Activated CD4-positive, alpha-beta T cell treated with anti-CD3 and anti-CD28 coated beads, Interleukin-2, Interleukin-4, amounts not matched to agents 100 ng/mL and 50 ng/mL, durations not matched to agents 16 hours and 8 hours (primary cell): ENCODE measurements around the gene GRK3.
A peak's percentile ranks its signal among the peaks of the same experiment; 100 is the strongest.
"Not testable (repeated sequence)": the region's sequence is repeated elsewhere in the genome, so short reads cannot be mapped to it uniquely, and the experiment has no call there.

Source experiments
- DNase-seq: peaks from one replicate; pipeline ENCODE4 v3.0.0-alpha.2; 2020; ENCODE audit warnings: low spot score

GRK3 gene

DNA sequence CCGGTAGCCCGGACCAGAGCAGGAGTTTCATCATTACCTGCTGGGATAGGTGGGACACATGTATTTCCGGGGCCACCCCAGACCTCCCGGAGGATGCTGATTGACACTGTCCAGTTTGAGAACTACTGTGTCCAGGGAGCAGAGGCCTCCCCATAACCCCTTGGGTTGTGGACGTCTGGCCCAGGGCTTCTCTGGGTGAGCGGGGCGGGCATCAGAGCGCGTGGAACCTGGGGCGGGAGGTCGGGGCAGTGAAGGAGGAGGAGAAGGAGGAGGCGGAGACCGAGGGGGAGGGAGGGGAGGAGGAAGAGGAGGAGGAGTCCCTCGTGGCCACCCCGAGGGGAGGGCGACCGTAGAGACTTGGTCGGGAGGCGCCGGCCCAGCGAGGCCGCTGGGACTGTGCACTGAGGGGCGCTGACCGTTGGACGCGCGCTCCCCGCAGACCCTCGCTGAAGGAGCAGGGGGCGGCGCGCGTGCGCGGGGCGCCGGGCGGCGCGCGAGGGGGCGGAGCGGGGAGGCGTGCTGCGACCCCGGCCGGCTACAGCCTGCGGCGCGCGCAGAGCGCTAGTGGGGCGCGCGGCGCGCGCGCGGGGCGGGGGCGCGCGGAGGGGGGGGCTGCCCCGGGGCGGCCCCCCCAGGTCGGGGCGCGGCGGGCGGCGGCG, at the start of gene GRK3:
Gene GRK3, plus strand, starts transcription at position 356 of the 659 bp plus-strand sequence. CDS start 366 bp downstream, outside the sequence.
- peak; percentile 73 for DNase-seq

DNA sequence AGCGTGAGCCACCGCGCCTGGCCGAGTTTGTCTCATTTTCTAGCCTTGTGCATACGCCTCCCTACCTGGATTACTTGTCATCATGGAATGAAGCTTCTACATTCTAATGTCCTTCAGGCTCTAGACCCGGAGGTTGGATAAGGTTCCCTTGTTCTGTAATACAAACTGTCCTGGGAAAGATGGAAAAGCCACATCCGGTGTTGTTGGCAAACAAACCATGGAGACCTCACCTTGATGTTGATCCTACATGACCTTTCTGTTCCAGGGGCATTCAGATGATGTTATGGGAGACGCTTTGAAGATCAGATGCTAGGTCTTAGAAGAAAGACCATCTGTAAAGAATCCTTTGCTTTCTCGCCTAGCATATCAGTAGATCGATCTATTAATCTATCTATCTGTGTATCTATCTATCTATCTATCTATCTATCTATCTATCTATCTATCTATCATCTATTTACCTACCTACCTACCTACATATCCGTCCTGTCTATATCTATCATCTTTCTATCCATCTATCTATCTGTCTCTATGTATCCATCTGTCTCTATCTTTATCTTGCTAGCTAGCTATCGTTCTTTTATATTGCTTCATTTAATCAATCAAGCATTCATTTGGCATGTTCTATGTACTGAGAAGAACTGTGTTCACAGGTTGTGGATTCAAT, 46.3 kb upstream of the GRK3 start:
- no peak for DNase-seq

DNA sequence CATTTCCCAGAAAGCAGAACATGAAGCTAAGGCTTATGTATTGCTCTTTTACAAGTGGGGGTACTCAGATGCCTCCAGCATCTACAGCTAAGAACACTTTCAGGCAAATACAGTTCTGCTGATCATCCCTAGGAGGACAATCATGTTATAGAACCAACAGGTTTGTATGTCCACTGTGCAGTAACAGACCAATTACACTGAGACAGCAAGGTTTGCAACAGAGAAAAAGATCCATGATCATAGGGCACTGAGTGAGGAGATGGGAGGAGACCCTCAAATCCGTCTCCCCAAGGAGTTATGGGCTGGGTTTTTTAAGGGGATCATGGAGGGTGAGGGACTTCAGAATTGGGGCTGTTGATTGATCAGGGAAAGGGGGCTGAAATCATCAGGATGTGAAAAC, 39.1 kb upstream of the GRK3 start:
- no peak for DNase-seq

DNA sequence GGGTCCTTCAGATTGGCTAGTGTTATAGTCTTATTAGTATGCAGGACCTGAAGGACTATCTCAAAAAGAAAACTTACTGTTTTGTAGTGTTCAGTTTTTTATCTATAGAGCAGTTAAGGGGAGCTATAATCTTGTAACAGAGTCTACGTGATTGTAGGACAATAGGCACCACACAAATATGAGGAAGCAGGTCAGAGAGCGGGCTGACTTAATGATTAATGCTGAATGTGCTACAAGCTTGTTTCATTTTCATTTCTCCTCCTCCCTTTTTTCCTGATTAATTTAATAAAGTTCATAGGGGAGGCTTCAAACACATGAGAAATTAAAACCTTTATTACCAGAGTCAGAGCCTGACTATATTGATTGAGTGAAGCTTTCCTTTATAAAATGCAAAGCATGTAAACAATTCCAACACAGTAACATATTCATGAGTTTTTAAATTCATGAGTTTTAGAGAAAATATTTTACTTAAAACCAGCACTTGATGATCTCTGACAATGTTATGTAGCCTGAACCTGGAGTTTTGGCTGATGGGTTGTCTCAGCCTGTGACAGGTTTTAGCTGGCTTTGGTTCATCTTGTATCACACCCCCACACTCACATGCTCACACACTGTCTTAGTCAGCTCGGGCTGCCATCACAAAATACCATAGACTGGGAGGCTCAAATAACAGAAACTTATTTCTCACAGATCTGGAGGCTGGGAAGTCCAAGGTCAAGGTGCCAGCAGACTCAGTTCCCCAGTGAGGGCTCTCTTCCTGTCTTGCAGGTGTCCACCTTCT, 38.5 kb upstream of the GRK3 start:
- DNase-seq, result not testable (repeated sequence)

DNA sequence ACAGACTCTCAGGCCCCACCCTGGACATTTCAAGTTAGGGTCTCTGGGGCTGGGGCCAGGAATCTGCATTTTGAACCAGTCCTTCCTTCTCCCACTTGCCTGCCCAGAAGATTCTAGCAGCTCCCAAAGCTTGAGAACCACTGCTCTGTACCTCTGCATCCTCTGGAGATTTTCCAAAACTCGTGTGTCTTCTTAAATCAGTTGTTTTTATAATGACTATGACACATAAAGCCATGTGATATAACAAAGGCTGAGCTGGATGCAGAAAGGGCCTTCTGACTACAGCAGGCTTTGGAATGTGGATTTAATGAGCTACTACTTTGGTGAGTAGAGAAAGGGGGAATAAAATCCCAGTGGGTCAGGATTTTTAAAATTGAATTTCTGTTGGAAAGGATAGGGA, 37.5 kb upstream of the GRK3 start:
- DNase-seq, result not testable (repeated sequence)

DNA sequence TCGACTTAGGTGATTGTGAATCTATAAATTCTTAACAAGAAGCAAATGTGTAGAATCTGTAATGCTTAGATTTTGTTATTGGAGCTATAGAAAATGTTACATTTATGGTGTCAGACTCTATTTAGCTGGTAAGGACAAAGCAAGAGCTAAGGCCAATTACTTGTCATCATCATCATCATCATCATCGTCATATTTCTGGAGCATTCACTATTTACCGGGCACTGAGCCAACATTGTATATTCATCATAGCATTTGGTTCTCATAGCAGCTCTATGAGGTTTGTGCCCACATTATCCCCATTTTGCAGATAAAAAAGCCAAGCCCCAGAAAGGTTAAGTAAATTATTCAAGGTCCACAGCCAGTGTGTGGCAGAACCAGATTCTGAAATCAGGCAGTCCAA, 36.4 kb upstream of the GRK3 start:
- not testable (repeated sequence) for DNase-seq

DNA sequence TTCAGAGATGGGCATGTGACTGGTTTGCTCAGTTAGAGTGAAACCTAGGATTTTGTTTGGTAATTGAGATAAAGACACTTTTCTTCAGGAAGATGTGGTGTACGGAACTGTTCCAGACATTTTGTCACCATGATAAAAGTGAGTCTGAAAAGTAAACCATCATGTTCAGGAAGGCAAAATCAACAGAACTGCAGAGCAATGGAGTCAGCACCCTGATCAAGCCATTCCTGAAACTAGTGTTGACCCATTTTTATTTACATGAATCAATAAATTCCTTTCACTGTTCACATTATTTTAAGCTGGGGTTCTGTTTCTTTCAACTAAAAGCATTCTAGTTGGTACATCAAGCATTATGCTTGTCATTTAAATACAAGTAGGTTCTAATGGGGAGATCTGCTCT, 35.4 kb upstream of the GRK3 start:
- DNase-seq, result not testable (repeated sequence)

DNA sequence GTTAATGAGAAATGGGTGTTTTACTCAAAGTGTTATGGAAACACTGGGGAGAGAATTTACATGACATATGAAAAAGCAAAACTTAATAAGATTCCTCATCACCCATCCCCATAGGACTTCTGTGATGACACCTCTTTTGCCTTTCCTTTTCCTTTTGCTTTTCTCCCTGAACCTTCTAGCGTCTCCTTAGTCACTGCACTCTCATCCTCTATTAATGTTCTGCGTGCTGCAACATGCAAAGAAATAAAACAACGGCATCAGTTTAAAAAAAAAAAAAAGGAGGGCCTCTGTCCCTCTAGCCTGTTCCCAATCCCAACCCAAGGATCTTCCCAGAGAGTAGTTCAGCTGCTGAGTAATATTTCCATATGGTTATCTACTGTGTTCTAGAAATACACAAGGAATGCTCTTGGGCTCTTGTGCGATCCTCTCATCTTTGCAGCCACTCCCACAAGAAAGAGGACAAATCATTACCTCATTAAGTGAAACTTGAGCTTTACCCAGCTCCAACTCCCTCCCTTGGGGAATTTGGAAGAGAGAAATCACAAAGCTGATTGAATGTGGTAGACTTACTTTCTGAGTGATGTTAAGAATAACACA, 34.8 kb upstream of the GRK3 start:
- not testable (repeated sequence) for DNase-seq

DNA sequence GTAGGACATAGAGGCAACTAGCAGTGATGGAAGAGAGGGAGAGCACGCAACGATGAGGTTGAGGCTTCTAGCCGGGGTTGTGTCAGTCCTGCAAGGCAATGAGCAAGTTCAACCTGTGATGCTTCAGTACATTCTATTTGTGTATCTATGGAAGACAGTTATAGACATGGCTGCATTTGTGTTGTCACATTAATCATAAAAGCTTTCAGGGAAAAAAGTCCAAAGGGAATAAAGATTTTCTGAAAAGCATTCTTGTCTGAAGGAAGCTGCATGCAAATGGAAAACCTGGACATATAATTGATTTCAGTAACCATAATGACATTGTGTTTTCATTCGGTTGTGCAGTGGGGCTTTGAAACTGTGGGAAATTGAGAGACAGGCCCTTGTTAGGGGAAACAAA, 32.8 kb upstream of the GRK3 start:
- not testable (repeated sequence) for DNase-seq

DNA sequence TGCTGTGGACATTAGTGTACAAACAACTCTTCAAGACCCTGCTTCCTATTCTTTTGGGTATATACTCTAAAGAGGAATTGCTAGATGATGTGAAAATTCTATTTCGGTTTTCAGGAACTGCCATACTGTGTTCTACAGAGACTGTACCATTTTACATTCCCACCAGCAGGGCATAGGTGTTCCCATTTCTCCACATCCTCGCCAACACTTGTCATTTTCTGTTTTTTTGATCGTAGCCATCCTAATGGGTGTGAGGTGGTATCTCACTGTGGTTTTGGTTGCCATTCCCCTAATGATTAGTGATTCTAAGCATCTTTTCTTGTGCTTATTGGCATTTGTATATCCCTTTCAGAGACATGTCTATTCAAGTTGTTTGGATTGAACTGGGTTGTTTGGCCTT, 29.8 kb upstream of the GRK3 start:
- no peak for DNase-seq

DNA sequence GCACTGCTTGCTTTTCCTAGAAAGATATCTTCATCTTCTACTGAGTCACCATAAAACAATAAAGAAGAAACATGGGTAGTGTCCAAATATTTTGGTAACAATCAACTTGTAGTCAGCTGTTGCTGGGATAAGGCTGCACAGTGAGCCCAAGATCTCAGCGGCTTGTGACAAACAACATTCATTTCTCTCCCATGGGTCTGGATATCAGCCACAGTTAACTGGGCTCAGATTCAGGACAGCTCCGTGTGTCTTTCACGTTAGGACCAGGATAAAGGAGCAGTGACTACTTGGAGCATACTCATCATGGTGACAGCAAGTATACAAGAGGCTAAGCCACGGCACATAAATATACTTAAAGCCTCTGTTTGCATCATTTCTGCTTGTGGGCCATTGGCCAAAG, 27.9 kb upstream of the GRK3 start:
- no peak for DNase-seq

DNA sequence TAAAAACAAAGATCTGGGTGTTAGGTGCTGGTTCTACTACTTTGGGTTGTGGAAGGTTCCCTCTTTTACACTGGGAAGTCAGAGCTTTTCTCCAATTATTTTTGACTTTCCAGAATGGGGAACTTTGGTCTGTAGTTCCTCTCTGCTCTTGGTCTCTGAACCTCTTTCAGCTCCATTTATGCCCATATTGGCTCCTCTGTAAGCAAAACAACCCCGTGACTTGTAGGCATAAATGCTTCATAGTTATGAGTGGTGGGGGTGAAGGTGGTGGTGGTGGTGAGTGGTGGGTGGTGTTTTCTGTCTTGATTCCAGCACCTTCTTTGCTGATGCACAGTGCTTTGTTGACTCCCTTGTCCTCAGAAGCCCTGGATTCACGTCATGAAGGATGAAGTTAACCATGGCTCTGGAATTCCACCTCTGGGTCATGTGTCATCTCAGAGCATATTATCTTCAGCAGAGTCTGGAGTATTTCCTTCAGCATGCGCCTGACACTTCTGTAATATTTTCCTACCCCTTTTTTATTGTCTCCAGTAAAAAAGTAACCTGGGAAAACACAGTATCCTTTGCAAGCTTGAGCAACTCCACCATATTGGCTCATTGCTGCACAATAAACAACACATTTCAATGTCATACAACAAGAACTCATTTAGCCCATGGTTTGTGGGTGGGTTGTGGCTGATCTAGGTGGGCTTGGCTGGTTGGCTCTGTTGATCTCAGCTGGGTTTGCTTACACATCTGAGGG, 24.1 kb upstream of the GRK3 start:
- DNase-seq, result no peak

DNA sequence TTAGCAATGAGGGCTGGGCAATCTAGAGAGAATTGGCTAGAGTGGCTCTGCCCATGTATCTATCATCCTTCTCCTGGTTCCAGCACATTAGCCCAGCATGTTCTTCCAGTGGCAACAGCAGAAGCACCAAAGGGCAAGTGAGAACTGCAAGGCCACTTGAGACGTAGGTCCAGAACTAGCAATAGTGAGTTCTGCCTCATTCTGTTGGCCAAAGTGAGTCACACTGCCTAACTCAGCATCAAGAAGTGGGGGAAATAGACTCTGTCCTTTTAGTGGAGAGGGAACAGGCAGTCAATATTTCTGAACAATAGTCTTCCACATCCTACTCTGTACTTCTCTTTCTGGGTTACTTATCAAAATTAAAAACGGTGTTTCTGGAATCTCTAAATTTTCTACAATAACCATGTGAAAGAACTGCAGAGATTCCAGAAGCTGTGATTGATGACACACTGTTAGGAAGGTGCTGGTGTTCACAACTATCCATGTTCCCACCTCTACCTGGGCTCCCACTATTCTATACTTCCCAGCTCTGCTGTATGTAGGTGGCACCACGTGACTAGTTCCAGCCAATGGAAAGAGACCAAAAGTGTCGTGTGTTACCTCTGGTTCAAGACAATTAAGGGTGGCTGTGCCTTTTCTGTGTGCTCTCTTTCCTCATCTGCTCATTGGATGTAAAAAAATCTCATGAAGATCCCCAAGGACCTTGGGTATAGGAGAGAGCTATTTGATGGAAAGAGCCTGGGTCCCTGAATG, 23.4 kb upstream of the GRK3 start:
- DNase-seq, result no peak

DNA sequence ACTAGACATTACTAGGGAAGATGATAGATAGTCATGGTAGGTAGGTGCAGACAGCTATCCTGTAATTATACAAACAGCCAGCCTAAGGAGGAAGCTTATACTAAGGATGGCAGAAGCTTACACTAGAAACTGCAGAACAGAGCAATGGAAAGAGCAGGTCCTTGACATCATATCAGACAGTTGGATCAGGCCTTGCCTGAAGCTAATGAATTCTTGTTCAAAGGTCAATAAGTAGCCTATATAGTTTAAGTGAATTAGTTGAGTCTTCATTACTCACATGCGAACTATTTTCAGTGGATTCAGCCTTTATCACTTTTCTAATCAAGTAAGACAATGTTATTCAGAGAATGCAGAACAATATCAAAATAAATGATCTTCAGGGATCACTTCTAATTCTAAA, 22.3 kb upstream of the GRK3 start:
- DNase-seq, result no peak

DNA sequence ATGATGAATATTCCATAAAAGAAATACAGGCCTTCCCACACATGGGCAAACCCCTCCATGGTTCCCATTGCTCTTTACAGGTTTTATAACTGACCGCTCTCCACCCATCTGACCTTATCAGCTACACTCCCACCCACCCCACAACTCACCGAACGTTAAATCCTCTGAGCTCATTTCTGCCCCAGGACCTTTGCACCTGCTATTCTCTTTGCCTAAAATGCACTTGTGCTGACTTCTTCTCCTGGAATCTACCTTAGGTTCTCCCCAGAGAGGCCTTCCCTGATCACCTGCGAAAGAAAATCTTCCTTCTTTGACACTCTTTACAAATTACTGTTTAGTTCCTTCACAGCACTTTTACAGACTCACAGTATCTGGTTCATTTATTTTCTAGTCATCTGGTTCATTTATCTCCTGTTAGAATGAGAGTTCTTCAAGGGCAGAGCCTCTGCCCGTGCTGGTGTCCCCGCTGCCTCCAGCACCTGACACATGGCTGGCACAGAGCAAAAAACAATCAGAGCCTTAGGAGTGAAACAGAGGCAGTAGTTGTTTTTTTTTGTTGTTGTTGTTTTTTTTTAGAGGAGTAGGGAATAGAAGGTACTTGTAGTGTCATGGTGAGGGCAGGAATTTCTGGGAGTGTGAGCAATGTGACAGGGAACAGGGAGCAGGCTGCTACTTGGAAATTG, 21.6 kb upstream of the GRK3 start:
- DNase-seq, result no peak

DNA sequence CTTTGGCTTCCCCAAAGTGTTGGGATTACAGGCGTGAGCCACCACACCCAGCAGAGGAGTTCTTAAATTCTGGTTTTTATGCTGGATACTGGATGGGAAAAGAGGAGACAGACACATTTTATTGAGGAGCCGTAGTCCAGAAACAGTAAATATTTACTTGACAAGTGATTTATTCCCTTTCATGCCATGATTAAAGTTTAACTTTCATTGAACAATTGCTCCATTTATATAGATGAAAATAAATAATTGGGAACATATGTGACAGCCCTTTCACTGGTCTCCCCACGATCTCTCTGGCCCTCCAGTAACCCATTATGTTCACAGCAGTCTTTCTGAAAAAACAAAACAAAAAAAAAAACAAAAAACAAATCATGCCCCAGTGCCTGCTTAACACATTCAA, 19.3 kb upstream of the GRK3 start:
- DNase-seq, result no peak

DNA sequence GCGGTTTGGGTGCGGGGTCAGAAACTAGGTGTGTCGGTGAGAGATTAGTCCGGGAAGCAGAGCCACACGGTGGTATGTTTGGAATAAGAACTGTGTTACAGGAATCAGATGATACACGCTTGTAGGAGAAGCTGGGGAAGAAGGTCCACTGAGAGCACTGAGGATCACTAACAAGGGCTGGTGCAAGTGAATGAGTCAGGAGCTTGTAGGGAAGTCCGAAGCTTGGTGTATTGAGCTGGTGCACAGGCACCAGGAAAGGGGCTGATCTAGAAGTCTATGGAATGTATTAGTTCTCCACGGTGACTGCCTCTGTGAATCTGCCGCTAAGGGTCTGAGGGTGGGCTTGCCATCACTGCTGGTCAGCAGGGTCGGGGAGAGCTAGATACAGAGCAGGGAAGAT, 18.8 kb upstream of the GRK3 start:
- no peak for DNase-seq

DNA sequence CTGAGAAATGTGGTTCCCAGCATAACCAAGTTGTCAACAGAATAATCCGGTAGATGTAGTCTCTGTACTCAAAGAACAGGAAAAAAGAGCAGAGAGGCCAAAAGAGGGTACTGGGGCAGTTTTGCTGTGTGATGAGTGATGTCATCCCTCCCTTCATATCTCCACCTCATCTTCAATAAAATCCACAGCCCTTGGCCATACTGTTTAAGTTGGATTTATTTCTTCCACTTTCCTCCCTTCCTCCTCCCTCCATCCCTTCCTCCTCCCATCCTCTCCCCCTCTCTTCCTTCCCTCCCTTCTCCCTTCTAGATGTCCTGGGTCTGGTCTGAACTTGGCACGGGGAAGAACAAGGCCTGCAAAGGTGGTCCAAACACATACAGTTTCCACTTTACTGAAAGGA, 18.2 kb upstream of the GRK3 start:
- DNase-seq, result no peak

DNA sequence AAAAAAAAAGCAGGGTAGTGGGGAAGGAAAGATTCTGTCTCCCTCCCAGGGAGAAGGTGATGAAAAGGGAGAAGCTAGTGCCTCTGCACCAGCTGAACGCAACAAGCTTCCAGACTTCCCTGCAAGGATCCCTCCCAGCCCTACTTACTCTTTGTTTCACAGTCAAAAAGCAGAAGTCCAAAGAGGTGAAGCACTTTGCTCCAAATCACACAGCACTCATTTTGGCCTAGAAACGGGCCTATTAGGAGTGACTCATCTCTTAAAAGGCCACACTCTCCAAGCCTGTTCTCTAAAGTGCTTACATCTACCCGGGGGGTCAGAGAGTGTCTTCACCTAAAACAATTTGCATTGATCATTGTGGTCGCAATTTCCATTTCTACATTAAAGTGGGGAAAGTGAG, 17.7 kb upstream of the GRK3 start:
- DNase-seq, result no peak

DNA sequence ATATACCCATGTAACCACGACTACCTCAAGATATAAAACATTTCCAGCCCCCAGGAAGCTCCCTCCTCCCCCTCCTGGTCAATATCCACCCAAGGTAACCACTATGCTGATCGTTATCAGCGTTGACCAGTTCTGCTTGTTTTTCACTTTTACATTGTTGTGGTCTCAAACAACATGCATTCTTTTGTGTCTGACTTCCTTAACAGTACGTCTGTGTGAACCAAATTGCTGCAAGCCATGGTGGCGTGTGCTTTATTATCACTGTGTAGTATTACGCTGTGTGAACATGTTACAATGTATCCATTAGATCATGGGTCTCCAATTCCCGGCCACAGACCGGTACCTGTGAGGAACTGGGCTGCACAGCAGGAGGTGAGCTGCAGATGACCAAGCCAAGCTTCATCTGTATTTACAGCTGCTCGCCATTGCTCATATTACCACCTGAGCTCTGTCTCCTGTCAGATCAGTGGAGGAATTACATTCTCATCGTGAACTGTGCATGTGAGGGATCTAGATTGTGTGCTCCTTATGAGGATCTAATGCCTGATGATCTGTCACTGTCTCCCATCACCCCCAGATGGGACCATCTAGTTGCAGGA, 15.5 kb upstream of the GRK3 start:
- DNase-seq, result no peak
